ENCODE measurements around the gene TNRC6B.
"Not testable (repeated sequence)": the region's sequence is repeated elsewhere in the genome, so short reads cannot be mapped to it uniquely, and the experiment has no call there.

TNRC6B gene

GRCh38 chr22:40153705-40154104, 24.0 kb upstream of the TNRC6B start:
- in situ Hi-C loops (cut with MboI; ENCODE audit: low sequenced_read_pairs, unreplicated experiment) = no loop called here
- TF ChIP-seq CTCF (IDR thresholded peaks at IDR 0.05; ENCODE audit: borderline replicate concordance, control extremely low read depth, extremely low read depth, insufficient read depth, missing control alignments) = no peak
- no peak for DNase-seq (ENCODE audit: low spot score)

- no peak for DNase-seq (ENCODE audit: low spot score)
- in situ Hi-C loops (cut with MboI; ENCODE audit: low sequenced_read_pairs, unreplicated experiment) = no loop called here
- no peak for TF ChIP-seq CTCF (IDR thresholded peaks at IDR 0.05; ENCODE audit: borderline replicate concordance, control extremely low read depth, extremely low read depth, insufficient read depth, missing control alignments)
These were observed 21.7 kb upstream of the TNRC6B start for GRCh38 chr22:40156001-40156516.

- in situ Hi-C loops (cut with MboI; ENCODE audit: low sequenced_read_pairs, unreplicated experiment); DNase-seq (ENCODE audit: low spot score): not testable (repeated sequence)
These were observed 21.0 kb upstream of the TNRC6B start for GRCh38 chr22:40156682-40157081.

- TF ChIP-seq CTCF (IDR thresholded peaks at IDR 0.05; ENCODE audit: borderline replicate concordance, control extremely low read depth, extremely low read depth, insufficient read depth, missing control alignments) = no peak
- no peak for DNase-seq (ENCODE audit: low spot score)
- in situ Hi-C loops (cut with MboI; ENCODE audit: low sequenced_read_pairs, unreplicated experiment) = no loop called here
These were observed 20.3 kb upstream of the TNRC6B start for GRCh38 chr22:40157330-40157945.

- DNase-seq (ENCODE audit: low spot score) = no peak
- in situ Hi-C loops (cut with MboI; ENCODE audit: low sequenced_read_pairs, unreplicated experiment) = no loop called here
- no peak for TF ChIP-seq CTCF (IDR thresholded peaks at IDR 0.05; ENCODE audit: borderline replicate concordance, control extremely low read depth, extremely low read depth, insufficient read depth, missing control alignments)
These were observed 16.5 kb upstream of the TNRC6B start for GRCh38 chr22:40161194-40161593.

- DNase-seq (ENCODE audit: low spot score) = not testable (repeated sequence)
These were observed 12.2 kb upstream of the TNRC6B start for GRCh38 chr22:40165537-40165936.

GRCh38 chr22:40175611-40176244, 2.0 kb upstream of the TNRC6B start:
- no peak for TF ChIP-seq CTCF (IDR thresholded peaks at IDR 0.05; ENCODE audit: borderline replicate concordance, control extremely low read depth, extremely low read depth, insufficient read depth, missing control alignments)
- no peak for DNase-seq (ENCODE audit: low spot score)
- in situ Hi-C loops (cut with MboI; ENCODE audit: low sequenced_read_pairs, unreplicated experiment) = loop anchor here (25.0 kb wide), 1 partner anchor 638 kb away; the partner anchor contains the start of gene RPS19BP1

More at GRCh38 chr22:40165537-40165936, 12.2 kb upstream of the TNRC6B start:
- in situ Hi-C loops (cut with MboI; ENCODE audit: low sequenced_read_pairs, unreplicated experiment) = not testable (repeated sequence)
